Hindlimb muscle (tissue), 1 donor: ENCODE data around the gene TMEM169. TPM values are rescaled to one million over a fixed set of nuclear protein-coding genes. Genes with fewer than 3 reads are reported as not detected.

Source experiments
- DNase-seq: peaks from one replicate; pipeline ENCODE4 v3.0.0-alpha.2; 2013
- polyA plus RNA-seq: library from polyadenylated mRNA; unstranded; fragments of 120-200 nt; gene quantifications from one replicate; pipeline ENCODE4 v1.2.1, GENCODE V29; 2013; ENCODE audit not compliant: insufficient read length

The TMEM169 gene, protein sequence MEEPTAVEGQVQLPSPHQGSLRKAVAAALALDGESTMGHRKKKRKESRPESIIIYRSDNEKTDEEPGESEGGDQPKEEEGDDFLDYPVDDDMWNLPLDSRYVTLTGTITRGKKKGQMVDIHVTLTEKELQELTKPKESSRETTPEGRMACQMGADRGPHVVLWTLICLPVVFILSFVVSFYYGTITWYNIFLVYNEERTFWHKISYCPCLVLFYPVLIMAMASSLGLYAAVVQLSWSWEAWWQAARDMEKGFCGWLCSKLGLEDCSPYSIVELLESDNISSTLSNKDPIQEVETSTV
- 5.0 TPM for polyA plus RNA-seq

DNA sequence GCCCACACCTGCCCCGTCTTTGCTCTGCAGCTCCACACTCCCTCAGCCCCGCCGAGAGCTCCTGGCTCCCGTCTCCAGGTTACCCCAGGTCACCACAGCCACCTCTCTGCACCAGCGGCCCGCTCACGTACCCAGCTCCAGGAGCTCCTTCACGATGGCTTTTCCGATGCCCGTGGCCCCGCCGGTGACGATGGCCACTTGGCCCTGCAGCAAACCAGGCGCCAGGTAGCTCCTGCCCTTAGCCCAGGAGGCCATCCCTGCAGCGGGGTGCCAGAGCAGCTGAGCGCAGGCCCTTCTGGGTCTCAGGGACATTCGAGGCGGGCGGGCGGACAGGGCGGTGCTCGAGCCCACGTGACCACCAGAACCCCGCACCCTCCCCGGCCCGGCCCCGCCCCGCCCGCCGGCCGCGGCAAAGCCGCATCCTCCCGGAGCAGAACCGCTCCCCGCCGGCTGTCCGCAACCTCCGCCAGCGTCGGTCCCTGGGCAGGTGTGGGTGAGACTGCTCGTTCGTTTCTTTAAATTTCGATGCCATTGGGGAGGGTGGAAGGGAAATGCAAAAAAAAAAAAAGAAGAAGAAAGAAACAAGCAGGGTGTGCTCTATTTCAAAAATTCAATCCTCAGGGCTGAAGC, at the start of gene TMEM169, which contains the start of gene PECR:
Gene TMEM169, plus strand, starts transcription at position 433 of the 630 bp plus-strand sequence. CDS start 14,045 bp downstream, outside the sequence.
Gene PECR, minus strand, starts transcription at position 323 of the 630 bp plus-strand sequence. Its CDS starts 68 bp downstream, at position 255.
- DNase-seq, result peak; percentile 50

DNA sequence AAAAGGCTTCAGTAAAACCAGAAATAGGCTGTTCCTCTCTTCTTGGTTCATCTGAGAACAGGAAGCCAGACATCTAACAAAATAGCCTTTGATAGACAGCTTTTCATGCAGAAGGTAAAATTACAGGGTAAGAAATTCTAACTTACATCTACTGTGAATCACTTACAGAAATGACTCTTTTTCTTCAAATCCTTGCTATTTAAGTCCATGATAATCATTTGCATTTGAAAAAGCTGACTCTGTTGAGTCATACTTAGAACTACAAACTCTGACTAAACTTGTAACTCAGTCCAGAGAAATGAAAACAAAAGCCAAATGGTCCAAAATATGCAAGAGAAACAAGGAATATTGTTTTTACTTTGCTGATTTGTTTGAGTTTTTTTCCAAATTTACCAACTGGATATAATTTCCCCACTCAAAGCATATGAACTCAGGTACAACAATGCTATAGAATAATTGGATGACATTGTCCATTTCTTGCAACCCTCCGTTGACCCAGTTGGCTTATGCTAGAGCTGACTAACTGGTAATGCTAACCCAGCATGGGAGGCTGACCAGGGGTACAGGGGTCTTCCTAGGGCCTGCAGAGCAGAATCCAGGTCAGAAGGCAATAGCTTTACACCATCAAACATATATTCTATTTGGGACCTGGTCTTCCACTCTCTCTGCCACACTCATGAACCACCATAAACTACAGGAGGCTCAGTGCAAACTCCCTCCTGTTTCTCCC, 49.6 kb upstream of the TMEM169 start:
- no peak for DNase-seq

DNA sequence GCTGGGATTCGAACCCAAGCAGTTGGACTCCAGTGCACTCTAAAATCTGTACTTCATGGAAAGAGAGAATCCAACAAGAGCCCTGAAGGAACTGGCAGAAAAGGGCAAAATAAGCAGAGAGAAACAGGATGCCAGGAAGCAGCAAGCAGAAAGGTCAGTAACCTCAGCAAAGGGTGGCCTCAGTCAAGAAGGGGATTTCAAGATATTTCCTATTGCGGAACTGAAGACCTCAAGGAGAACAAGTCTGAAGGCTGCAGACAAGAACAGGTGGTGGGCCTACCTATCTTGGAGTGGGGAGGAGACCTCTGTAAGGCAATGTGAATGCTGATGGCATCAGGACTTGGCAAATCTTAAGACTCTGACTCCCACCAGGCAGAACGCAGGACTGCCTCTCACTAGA, 48.3 kb upstream of the TMEM169 start:
- DNase-seq, result no peak

DNA sequence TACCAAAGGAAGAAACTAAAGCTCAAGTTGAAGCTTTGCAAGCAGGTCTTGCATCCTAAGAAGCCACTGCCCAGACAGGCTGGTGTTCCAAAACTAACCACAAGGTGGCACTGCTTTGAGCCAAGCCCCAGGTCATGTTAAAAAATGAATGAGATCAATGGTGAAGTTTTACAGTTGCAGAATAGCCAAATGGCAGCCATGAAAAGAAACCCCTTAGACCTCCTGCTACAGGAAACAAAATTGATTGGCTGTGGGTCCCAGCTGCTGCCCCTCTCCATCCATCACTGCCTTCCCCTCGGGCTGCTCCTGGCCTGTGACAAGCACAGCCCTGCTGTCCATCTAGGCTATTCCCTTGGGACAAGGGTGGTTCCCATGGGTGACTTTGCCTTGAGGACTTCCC, 47.7 kb upstream of the TMEM169 start:
- peak; percentile 33 for DNase-seq

GRCh38 chr2:216039918-216040317, 41.8 kb upstream of the TMEM169 start:
- no peak for DNase-seq

DNA sequence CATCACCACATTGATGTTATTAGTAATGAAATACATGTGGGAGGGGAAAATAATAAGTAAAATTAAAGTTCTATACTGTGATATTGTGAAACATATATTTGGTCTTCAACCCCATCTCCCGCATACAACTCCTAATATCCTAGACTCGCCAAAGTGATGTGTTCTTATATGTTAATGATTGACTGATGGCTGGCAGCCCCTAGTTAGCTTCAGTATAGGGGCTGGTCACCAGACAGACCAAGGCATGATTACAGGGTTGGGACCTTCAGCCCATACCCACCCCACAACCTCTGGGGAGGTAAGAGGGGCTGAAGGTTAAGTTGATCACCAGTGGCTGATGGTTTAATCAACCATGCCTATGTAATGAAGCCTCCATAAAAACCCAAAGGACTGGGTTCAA, 40.3 kb upstream of the TMEM169 start:
- DNase-seq, result no peak

- no peak for DNase-seq
Observed at GRCh38 chr2:216043949-216044348, 37.8 kb upstream of the TMEM169 start.

DNA sequence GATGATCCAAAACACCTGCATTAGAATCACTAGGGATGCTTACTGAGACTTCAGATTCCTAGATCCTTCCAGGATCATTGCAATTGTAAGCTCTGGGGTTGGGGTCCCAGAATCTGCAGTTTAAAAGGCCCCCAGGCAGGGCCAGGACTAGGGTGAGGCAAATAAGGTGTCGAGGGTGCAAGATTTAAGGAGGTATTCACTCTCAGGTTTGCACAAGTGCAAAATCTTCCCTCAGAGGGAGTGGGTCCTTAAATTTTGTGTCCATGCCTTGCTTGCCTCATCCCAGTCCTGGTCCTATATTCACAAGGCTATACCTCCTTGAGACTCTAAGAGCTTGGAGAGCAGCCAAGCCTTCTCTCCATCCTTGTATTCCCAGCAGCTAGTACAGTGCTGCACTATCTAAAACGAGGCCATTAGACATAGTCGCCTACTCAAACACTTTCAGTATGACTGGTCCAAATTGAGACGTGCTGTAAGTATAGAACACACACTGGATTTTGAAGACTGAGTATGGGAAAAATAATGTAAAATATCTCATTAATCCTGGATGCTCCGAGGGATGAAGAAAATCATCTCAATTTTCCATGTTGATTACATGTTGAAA, 36.7 kb upstream of the TMEM169 start:
- no peak for DNase-seq

GRCh38 chr2:216047397-216047796, 34.3 kb upstream of the TMEM169 start:
- no peak for DNase-seq

DNA sequence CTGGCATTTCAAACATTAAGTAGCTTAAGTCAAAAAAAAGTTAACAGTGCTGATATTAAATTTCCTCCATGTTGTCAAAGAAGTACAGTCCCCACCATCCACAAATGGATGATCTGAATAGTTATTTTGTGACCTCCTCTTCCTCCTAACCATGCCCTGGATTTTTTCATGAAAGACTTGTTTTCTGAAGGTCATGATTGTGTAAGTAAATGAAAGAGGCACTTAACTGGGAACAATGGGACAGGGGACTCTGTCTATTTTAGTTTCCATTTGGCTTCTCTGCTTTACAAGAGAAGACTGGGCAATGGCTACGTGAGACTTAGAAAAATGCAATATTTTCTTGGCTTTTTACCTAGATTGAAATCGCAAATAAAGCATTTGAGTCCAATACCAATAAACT, 32.3 kb upstream of the TMEM169 start:
- no peak for DNase-seq

DNA sequence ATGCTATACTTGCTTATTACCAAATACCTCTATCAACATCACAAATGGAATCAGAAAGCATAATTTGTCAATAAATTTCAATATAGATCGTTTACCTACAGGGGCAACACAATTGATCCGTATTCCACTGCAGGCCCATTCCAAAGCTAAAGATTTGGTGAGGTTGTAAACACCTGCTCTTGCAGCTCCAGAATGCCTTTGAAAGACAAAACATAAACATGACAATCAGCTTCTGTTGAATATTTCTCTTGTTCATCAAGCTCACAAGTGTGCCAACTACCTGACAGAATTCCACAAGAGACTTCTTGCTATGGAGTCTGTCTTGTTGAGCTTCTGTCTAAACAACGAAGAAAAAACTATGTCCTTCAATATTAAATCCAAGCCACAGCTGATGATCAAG, 30.4 kb upstream of the TMEM169 start:
- no peak for DNase-seq

- no peak for DNase-seq
Observed at GRCh38 chr2:216052420-216052819, 29.3 kb upstream of the TMEM169 start.

DNA sequence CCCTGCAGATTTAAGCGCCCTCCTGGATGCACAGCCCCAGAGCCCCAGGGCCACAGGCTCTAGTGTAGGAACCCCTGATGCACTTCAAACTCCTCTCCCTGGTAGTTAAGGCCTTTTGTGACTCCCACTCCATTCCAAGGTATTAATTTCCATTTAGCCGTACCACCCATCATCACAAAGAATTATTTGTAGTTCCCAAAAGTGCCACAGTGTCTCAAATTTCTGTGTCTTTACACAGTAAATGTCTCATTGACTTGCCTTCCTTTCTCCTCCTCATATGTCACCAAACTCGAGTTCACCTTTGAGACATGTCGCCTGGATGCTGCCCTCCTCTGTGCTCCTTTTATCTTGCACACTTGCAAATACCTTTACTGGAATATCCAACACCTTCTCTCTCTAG, 26.0 kb upstream of the TMEM169 start:
- DNase-seq, result no peak

- no peak for DNase-seq
Observed at GRCh38 chr2:216056739-216057138, 25.0 kb upstream of the TMEM169 start.

DNA sequence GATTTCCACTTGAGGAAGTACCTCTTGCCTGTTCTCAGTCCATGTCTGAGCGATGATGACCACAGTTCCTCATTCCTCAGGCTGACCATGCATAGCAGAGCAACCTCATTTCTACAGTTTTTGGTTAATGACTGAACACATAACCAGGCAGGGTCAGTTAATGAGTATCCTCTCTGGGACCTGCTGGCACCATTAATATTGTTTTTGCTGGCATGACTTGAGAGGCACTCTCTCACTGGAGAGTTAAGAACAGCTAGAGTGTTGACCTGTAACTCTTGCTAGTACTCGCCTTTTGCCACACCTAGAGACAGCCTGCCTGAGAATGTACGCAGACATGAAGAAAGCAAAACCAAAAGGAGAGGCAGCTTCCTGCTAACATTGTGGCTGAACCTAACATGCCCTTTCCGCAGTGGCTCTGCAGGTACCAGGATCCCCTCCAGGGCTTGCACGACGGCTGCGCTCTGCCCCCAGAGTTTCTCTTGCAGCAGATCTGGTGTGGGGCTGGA, 24.0 kb upstream of the TMEM169 start:
- no peak for DNase-seq

DNA sequence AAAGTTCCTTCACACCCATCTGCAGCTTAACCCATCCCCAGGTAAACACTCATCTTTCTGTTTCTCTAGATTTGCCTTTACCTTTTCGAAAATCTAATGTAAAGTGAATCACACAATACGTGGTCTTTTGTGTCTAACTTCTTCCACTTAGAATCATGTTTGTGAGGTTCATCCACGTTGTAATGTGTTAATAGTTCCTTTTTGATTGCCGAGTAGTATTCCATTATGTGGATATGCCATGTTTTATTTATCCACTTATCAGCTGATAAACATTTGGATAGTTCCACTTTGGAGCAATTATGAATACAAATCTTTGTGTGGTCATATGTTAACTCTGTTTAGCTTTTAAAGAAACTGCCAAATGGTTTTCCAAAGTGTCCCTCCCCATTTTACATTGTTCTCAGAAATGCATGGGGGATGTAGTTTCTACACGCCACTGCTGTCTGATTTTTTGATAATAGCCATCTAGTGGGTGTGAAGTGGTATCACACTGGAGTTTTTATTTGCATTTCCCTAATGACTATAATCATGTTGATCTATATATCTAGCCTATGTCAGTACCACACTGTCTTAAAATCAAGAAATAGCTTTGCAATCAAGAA, 22.4 kb upstream of the TMEM169 start:
- no peak for DNase-seq

DNA sequence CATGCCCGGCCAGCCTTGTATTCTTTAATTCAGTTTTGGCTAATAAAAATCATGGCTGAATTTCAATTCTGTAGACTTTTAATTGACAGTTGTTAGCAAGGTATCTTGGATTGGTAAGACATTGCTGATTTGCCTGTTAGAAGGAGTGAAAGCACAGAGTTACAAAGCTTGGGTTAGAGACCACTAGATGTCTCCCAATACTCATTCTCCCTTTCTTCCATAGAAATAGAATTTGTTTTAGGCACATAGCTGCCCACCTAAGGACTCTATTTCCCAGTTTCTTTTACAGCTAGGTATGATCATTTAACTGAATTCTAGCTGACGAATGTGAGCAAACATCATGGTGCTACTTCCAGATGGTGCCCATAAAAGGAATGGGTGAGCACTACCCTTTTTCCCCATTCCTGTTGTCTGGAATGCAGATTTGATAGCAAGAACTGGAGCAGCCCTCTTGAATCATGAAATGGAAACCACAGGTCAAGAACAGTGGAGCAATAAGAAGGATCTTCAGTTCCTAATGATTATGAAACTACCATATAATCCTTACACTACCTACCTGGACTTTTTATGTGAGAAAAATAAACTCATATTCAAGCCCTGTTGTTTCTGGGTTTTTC, 17.6 kb upstream of the TMEM169 start:
- DNase-seq, result no peak

GRCh38 chr2:216064665-216065064, 17.1 kb upstream of the TMEM169 start:
- DNase-seq, result no peak

DNA sequence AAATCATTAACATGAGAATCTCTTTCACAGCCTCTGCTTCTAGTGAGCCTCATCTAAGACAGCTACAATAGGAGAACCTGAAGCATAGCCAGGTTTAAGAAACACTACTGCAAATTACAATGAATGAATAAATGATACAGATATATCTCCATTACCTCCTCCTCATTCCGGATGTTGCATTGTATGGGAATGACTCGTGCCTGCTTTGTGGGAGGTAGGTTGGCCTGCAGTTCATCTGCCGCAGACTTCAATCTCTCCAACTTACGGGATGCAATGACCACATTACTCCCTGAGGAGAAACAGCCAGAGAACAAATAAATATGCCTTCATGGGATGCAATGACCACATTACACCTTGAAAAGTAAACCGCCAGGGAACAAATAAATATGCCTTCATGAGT, 15.5 kb upstream of the TMEM169 start:
- DNase-seq, result no peak

DNA sequence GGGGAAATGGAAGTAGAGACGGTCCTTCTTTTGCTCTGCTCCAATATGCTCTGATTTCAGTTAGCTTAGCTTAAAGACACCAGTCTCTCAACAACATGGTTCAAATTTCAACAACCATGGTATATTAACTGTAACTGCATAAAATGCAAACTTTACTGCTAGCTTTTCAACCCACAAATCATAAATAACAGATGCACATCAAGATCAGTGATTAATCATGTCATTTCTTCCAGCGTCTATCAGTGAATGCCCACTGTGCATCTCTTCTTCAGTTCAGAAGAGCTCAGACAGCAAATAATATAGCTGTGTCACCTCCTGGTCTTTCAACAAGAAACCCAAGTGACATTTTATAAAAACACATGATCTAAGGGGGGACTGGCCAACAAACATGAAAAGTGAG, 12.7 kb upstream of the TMEM169 start:
- DNase-seq, result no peak

DNA sequence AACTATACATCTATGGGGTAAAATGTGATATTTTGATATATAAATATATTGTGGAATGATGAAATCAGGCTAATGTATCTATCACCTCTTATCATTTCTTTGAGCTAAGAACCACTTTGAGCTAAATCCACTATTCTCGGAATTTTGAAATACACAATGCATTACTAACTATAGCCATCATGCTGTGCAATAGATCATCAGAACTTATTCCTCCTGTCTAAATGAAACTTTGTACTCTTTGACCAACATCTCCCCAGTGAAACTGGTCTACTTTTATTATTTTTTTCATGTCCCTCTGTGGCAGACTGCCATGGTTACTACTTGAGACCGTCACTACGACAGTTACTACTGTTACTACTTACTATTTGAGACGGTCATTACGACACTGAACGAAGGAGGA, 11.5 kb upstream of the TMEM169 start:
- DNase-seq, result no peak
